H9 (cell line): ENCODE results near the gene TRAF7. TPM values are rescaled to one million over a fixed set of nuclear protein-coding genes. Genes with fewer than 3 reads are reported as not detected.

Source experiments
- DNase-seq: peaks from one replicate; pipeline ENCODE4 v3.0.0-alpha.2; 2017
- H2AFZ ChIP-seq: one replicate; pipeline ENCODE4 v1.6.1; 2013; ENCODE audit warnings: mild to moderate bottlenecking, low read length, control low read depth, moderate library complexity
- H2AK5ac ChIP-seq: 2 replicates; pipeline ENCODE4 v1.6.1; 2013; ENCODE audit warnings: low read length, control low read depth, mixed read lengths; ENCODE audit not compliant: insufficient read length
- H2BK120ac ChIP-seq: one replicate; pipeline ENCODE4 v1.6.1; 2013; ENCODE audit warnings: low read depth, mild to moderate bottlenecking, low read length, control low read depth, inconsistent platforms; ENCODE audit not compliant: poor library complexity, severe bottlenecking
- H2BK12ac ChIP-seq: 2 replicates; pipeline ENCODE4 v1.6.1; 2013; ENCODE audit warnings: low read length, control low read depth, mixed read lengths, low read depth; ENCODE audit not compliant: insufficient read length
- H2BK15ac ChIP-seq: 2 replicates; pipeline ENCODE4 v1.6.1; 2013; ENCODE audit warnings: low read depth, low read length, control low read depth
- H2BK20ac ChIP-seq: one replicate; pipeline ENCODE4 v1.6.1; 2013; ENCODE audit warnings: low read depth, mild to moderate bottlenecking, low read length, control low read depth, inconsistent platforms; ENCODE audit not compliant: poor library complexity, severe bottlenecking
- H2BK5ac ChIP-seq: 2 replicates; pipeline ENCODE4 v1.6.1; 2013; ENCODE audit warnings: low read length, control low read depth, mixed read lengths; ENCODE audit not compliant: insufficient read length
- H3K14ac ChIP-seq: 2 replicates; pipeline ENCODE4 v1.6.1; 2013; ENCODE audit warnings: low read length, control low read depth; ENCODE audit not compliant: insufficient read depth
- H3K18ac ChIP-seq: 2 replicates; pipeline ENCODE4 v1.6.1; 2013; ENCODE audit warnings: low read depth, mild to moderate bottlenecking, mixed read lengths, low read length, control low read depth; ENCODE audit not compliant: insufficient read length
- H3K23ac ChIP-seq: 2 replicates; pipeline ENCODE4 v1.6.1; 2013; ENCODE audit warnings: low read length, control low read depth, mixed read lengths, low read depth; ENCODE audit not compliant: insufficient read length
- H3K23me2 ChIP-seq: 2 replicates; pipeline ENCODE4 v1.6.1; 2013; ENCODE audit warnings: low read depth, mild to moderate bottlenecking, mixed read lengths, low read length, control low read depth; ENCODE audit not compliant: insufficient read length, poor library complexity, severe bottlenecking
- H3K27ac ChIP-seq: 2 replicates; pipeline ENCODE4 v1.5.1; 2013; ENCODE audit warnings: low read length, control low read depth, mixed read lengths, low read depth; ENCODE audit not compliant: insufficient read length
- H3K27me3 ChIP-seq: 2 replicates; pipeline ENCODE4 v1.6.1; 2013; ENCODE audit warnings: low read length, control low read depth, inconsistent platforms; ENCODE audit not compliant: insufficient read depth
- H3K4ac ChIP-seq: 2 replicates; pipeline ENCODE4 v1.6.1; 2013; ENCODE audit warnings: low read depth, mild to moderate bottlenecking, control low read depth, inconsistent platforms, low read length, moderate library complexity
- H3K4me1 ChIP-seq: 2 replicates; pipeline ENCODE4 v1.6.1; 2013; ENCODE audit warnings: low read length, control low read depth, inconsistent platforms; ENCODE audit not compliant: insufficient read depth
- H3K4me2 ChIP-seq: 2 replicates; pipeline ENCODE4 v1.6.1; 2013; ENCODE audit warnings: low read length, control low read depth, mixed read lengths; ENCODE audit not compliant: insufficient read length, insufficient read depth
- H3K56ac ChIP-seq: 2 replicates; pipeline ENCODE4 v1.6.1; 2013; ENCODE audit warnings: low read depth, mild to moderate bottlenecking, mixed read lengths, low read length, control low read depth; ENCODE audit not compliant: insufficient read length
- H3K79me1 ChIP-seq: 2 replicates; pipeline ENCODE4 v1.6.1; 2013; ENCODE audit warnings: low read depth, mild to moderate bottlenecking, moderate library complexity, low read length, control low read depth, inconsistent platforms; ENCODE audit not compliant: insufficient read depth, poor library complexity, severe bottlenecking
- H3K79me2 ChIP-seq: 2 replicates; pipeline ENCODE4 v1.6.1; 2013; ENCODE audit warnings: low read length, control low read depth, inconsistent platforms; ENCODE audit not compliant: insufficient read depth
- H3K9ac ChIP-seq: 2 replicates; pipeline ENCODE4 v1.6.1; 2013; ENCODE audit warnings: low read length, control low read depth, mixed read lengths; ENCODE audit not compliant: insufficient read length; ENCODE audit errors: extremely low read depth
- H3K9me3 ChIP-seq: one replicate; pipeline ENCODE4 v1.6.1; 2013; ENCODE audit warnings: low read depth, low read length, inconsistent platforms; ENCODE audit not compliant: control insufficient read depth
- H3T11ph ChIP-seq: one replicate; pipeline ENCODE4 v1.6.1; 2013; ENCODE audit warnings: mild to moderate bottlenecking, low read length, control low read depth, inconsistent platforms
- H4K20me1 ChIP-seq: one replicate; pipeline ENCODE4 v1.6.1; 2013; ENCODE audit not compliant: control insufficient read depth, insufficient read length, insufficient read depth
- H4K5ac ChIP-seq: 2 replicates; pipeline ENCODE4 v1.6.1; 2013; ENCODE audit warnings: low read depth, mild to moderate bottlenecking, mixed read lengths, low read length, control low read depth; ENCODE audit not compliant: insufficient read length
- H4K8ac ChIP-seq: replicated peaks from 2 replicates; pipeline ENCODE4 v1.6.1; 2013; ENCODE audit warnings: low read length, control low read depth, mixed read lengths, low read depth; ENCODE audit not compliant: insufficient read length
- H4K91ac ChIP-seq: 2 replicates; pipeline ENCODE4 v1.6.1; 2013; ENCODE audit warnings: low read depth, mild to moderate bottlenecking, moderate library complexity, mixed read lengths, low read length, control low read depth; ENCODE audit not compliant: insufficient read length
- H3K27ac Mint-ChIP-seq, 3 experiments: 2 replicates in 2 of 3; 3 replicates in 1 of 3; pipeline ENCODE4 v1.8.0; 2020 to 2021; ENCODE audit warnings: mixed read lengths in 3 of 3, mild to moderate bottlenecking in 1 of 3, moderate library complexity in 1 of 3
- H3K27me3 Mint-ChIP-seq: 2 replicates; pipeline ENCODE4 v1.8.0; 2021; ENCODE audit warnings: low read depth, mild to moderate bottlenecking, moderate library complexity, mixed read lengths
- H3K36me3 Mint-ChIP-seq, 3 experiments: 2 replicates in 2 of 3; 3 replicates in 1 of 3; pipeline ENCODE4 v1.8.0; 2020 to 2021; ENCODE audit warnings: low read depth in 3 of 3, mixed read lengths in 3 of 3; ENCODE audit not compliant: insufficient read depth in 1 of 3
- H3K4me1 Mint-ChIP-seq, 2 experiments: 2 replicates each; pipeline ENCODE4 v1.8.0; 2020; ENCODE audit warnings: mixed read lengths in 2 of 2
- H3K4me3 Mint-ChIP-seq, 2 experiments: 2 replicates in 1 of 2; 3 replicates in 1 of 2; pipeline ENCODE4 v1.8.0; 2020 to 2021; ENCODE audit warnings: mild to moderate bottlenecking in 2 of 2, mixed read lengths in 2 of 2, moderate library complexity in 1 of 2
- H3K9me3 Mint-ChIP-seq, 2 experiments: 2 replicates in 1 of 2; 3 replicates in 1 of 2; pipeline ENCODE4 v1.8.0; 2020; ENCODE audit warnings: mild to moderate bottlenecking in 2 of 2, mixed read lengths in 2 of 2, moderate library complexity in 1 of 2
- WGBS: extraction: QIAGEN DNeasy Blood & Tissue Kit; methylation state at CpG from one replicate; pipeline ENCODE4 v1.1.7; 2013; ENCODE audit warnings: missing lambda C conversion rate, low lambda C conversion rate, mixed read lengths; ENCODE audit not compliant: insufficient read length; ENCODE audit errors: extremely low coverage; 5-methylcytosine and 5-hydroxymethylcytosine counted together
- total RNA-seq: library from RNA; stranded (reverse); gene quantifications from 2 replicates; pipeline ENCODE4 v1.2.1, GENCODE V29; 2021
- TF ChIP-seq, protein P1 (sequence below): fragments of 200-600 bp; sonication (generic); conservative IDR thresholded peaks from 3 replicates; pipeline ENCODE4 v1.8.0; 2021; ENCODE audit warnings: antibody characterized with exemption, mild to moderate bottlenecking

Gene TRAF7
- total RNA-seq, 1 experiment from 2014 or later, result 108 TPM

DNA sequence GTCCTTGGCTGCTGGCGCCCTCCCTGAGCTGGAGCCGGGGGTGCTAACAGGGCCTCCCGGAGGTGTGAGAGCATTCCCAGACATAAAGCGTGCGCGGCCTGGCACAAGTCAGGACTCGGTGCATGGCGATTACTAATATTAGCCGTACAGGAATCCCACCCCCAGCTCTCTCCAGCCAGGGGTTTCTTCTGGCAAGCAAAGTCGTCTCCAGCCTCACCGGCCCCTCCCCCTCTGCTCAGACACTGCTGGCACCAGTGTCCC is 35.8 kb downstream of the TRAF7 start:
- Histone ChIP-seq H4K91ac (no peak overlapping the region), H2BK120ac (no peak overlapping the region), H4K20me1 (no peaks in the 10 kb centered on the region), H3T11ph (no peak overlapping the region), H3K23ac (no peak overlapping the region), H4K8ac (no peak overlapping the region), H2BK12ac (no peak overlapping the region), H2AK5ac (no peak overlapping the region), H3K9me3 (no peaks in the 10 kb centered on the region), H3K4ac (no peak overlapping the region), H3K27ac (no peak overlapping the region), H3K14ac (no peak overlapping the region), H3K27me3 (no peaks in the 10 kb centered on the region), H2AFZ (no peak overlapping the region), H3K9ac (no peak overlapping the region), H3K79me2 (no peaks in the 10 kb centered on the region), H2BK20ac (no peak overlapping the region), H3K23me2 (peaks cover 7% of the 10 kb centered on the region), H3K4me2 (no peak overlapping the region), H3K79me1 (no peaks in the 10 kb centered on the region), H4K5ac (no peak overlapping the region), H2BK5ac (no peak overlapping the region), H3K18ac (no peak overlapping the region), H3K4me1 (no peaks in the 10 kb centered on the region), H2BK15ac (no peak overlapping the region), H3K56ac (no peak overlapping the region)
- H3K27ac Mint-ChIP-seq, result no peak overlapping the region
- H3K4me1 Mint-ChIP-seq, result peaks cover 4 to 6% of the 10 kb centered on the region in 2 experiments; a peak in 1 of 4 replicates
- peaks cover 2% of the 10 kb centered on the region for H3K27me3 Mint-ChIP-seq
- no peaks in the 10 kb centered on the region for H3K36me3 Mint-ChIP-seq
- no peak overlapping the region for H3K4me3 Mint-ChIP-seq
- no CpG with 5 or more reads among the region's 11 CpGs for WGBS
- no peaks in the 10 kb centered on the region for H3K9me3 Mint-ChIP-seq
- DNase-seq, result no peak
- TF ChIP-seq, protein P1, sequence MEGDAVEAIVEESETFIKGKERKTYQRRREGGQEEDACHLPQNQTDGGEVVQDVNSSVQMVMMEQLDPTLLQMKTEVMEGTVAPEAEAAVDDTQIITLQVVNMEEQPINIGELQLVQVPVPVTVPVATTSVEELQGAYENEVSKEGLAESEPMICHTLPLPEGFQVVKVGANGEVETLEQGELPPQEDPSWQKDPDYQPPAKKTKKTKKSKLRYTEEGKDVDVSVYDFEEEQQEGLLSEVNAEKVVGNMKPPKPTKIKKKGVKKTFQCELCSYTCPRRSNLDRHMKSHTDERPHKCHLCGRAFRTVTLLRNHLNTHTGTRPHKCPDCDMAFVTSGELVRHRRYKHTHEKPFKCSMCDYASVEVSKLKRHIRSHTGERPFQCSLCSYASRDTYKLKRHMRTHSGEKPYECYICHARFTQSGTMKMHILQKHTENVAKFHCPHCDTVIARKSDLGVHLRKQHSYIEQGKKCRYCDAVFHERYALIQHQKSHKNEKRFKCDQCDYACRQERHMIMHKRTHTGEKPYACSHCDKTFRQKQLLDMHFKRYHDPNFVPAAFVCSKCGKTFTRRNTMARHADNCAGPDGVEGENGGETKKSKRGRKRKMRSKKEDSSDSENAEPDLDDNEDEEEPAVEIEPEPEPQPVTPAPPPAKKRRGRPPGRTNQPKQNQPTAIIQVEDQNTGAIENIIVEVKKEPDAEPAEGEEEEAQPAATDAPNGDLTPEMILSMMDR, result no peak
